Caco-2 (cell line): Measurements from ENCODE around the gene TMEM259. TPM values are rescaled to one million over a fixed set of nuclear protein-coding genes. Genes with fewer than 3 reads are reported as not detected.

ENCODE experiments used
- BruUV-seq: library from RNA; stranded (reverse); fragments of 400-500 nt; replicated peaks from 2 replicates; lab custom pipeline; 2021; lab: Mats Ljungman, UMichigan
- CTCF ChIA-PET: fragments of 300-600 bp; sonication (Branson Sonifier 250); formaldehyde crosslinking; loops from one replicate; lab custom pipeline; 2022; ENCODE audit warnings: antibody characterized with exemption; lab: Charles Lee
- POLR2A ChIA-PET: fragments of 300-600 bp; sonication (Branson Sonifier 250); formaldehyde crosslinking; loops from one replicate; lab custom pipeline; 2022; ENCODE audit warnings: antibody characterized with exemption; lab: Charles Lee
- DNase-seq, 2 experiments: peaks; one replicate each; pipeline versions ENCODE4 v3.0.0 to v3.0.0-alpha.2; 2020 to 2022
- H3K27me3 ChIP-seq: replicated peaks from 2 replicates; pipeline ENCODE4 v1.6.0; 2011; ENCODE audit warnings: low read length; ENCODE audit not compliant: control insufficient read depth, insufficient read depth
- H3K36me3 ChIP-seq: 2 replicates; pipeline ENCODE4 v1.5.1; 2011; ENCODE audit warnings: low read length; ENCODE audit not compliant: control insufficient read depth, insufficient read depth
- H3K4me1 ChIP-seq: fragments of 250-450 bp; sonication (Bioruptor Pico); 2 replicates; pipeline ENCODE4 v1.5.1; 2020; ENCODE audit warnings: mild to moderate bottlenecking
- H3K4me3 ChIP-seq: 2 replicates; pipeline ENCODE4 v1.5.1; 2011; ENCODE audit warnings: low read depth, mild to moderate bottlenecking, control low read depth, low read length
- H3K9me3 ChIP-seq: fragments of 250-450 bp; sonication (Bioruptor Pico); 2 replicates; pipeline ENCODE4 v1.5.1; 2020; ENCODE audit warnings: mild to moderate bottlenecking, moderate library complexity
- H3K27ac Mint-ChIP-seq: one replicate; pipeline ENCODE4 v1.8.0; 2022; ENCODE audit warnings: mixed read lengths; ENCODE audit not compliant: unreplicated experiment
- H3K27me3 Mint-ChIP-seq: one replicate; pipeline ENCODE4 v1.8.0; 2022; ENCODE audit warnings: mixed read lengths; ENCODE audit not compliant: insufficient read depth, unreplicated experiment
- H3K36me3 Mint-ChIP-seq: one replicate; pipeline ENCODE4 v1.8.0; 2022; ENCODE audit warnings: mild to moderate bottlenecking, mixed read lengths; ENCODE audit not compliant: insufficient read depth, unreplicated experiment
- H3K4me1 Mint-ChIP-seq: one replicate; pipeline ENCODE4 v1.8.0; 2022; ENCODE audit warnings: low read depth, mixed read lengths; ENCODE audit not compliant: unreplicated experiment
- H3K4me3 Mint-ChIP-seq: one replicate; pipeline ENCODE4 v1.8.0; 2022; ENCODE audit warnings: mild to moderate bottlenecking, moderate library complexity, mixed read lengths; ENCODE audit not compliant: unreplicated experiment
- H3K9me3 Mint-ChIP-seq: one replicate; pipeline ENCODE4 v1.8.0; 2022; ENCODE audit warnings: mixed read lengths; ENCODE audit not compliant: unreplicated experiment
- CTCF ChIP-seq, 2 experiments: fragments of 200-600 bp in 1 of 2; IDR thresholded peaks; 1 replicate in 1 of 2; 2 replicates in 1 of 2; pipeline versions ENCODE4 v1.5.1 to v1.8.0; 2011 to 2022; ENCODE audit warnings: antibody characterized with exemption in 1 of 2, control low read depth in 1 of 2, inconsistent platforms in 1 of 2, low read depth in 1 of 2, low read length in 1 of 2, mild to moderate bottlenecking in 1 of 2, moderate library complexity in 1 of 2; ENCODE audit not compliant: insufficient read depth in 1 of 2, severe bottlenecking in 1 of 2, unreplicated experiment in 1 of 2
- intact Hi-C: fragments of 100-400 bp; cut with micrococcal nuclease; formaldehyde crosslinking; loops from one replicate; pipeline ENCODE4 v1.10.0; 2022; ENCODE audit not compliant: unreplicated experiment
- total RNA-seq: library from RNA; stranded (reverse); gene quantifications from 2 replicates; pipeline ENCODE4 v1.2.3, GENCODE V29; 2022

Gene TMEM259
- total RNA-seq, 1 experiment from 2014 or later: 148 TPM

- Mint-ChIP-seq H3K27ac (no peak overlapping the region), H3K27me3 (peaks cover 15% of the 10 kb centered on the region), H3K4me1 (no peaks in the 10 kb centered on the region), H3K9me3 (no peaks in the 10 kb centered on the region), H3K4me3 (peak overlapping the region; percentile 69), H3K36me3 (peaks cover 43% of the 10 kb centered on the region)
- no TSS peak for BruUV-seq
- peak in 1 of 2 experiments; percentile 79 for DNase-seq
- POLR2A ChIA-PET: no interaction called here
- Histone ChIP-seq H3K9me3 (no peaks in the 10 kb centered on the region), H3K4me3 (no peak overlapping the region), H3K27me3 (peaks cover 2% of the 10 kb centered on the region; the same call in 1 of the 2 replicates), H3K36me3 (no peaks in the 10 kb centered on the region), H3K4me1 (peaks cover 10% of the 10 kb centered on the region)
- CTCF ChIA-PET: interaction anchor here (0.6 to 1.1 kb wide), 7 partner anchors 8 to 88 kb away, joined by 3 to 8 read pairs (median 3); partner anchors contain the start of gene RNU6-2
- peak; percentile 85 to 93 for TF ChIP-seq CTCF (IDR thresholded peaks at IDR 0.05; ENCODE audit: insufficient read depth in 1 of 2, low read depth in 1 of 2, low read length in 1 of 2, severe bottlenecking in 1 of 2, unreplicated experiment in 1 of 2)
- intact Hi-C loops: loop anchor here (2.0 kb wide), 1 partner anchor 145 kb away; no protein-coding TSS in a partner anchor
Measured at GRCh38 chr19:1001538-1002166, 19.3 kb downstream of the TMEM259 start.

GRCh38 chr19:1000591-1001537 lies 20.1 kb downstream of the TMEM259 start:
- H3K4me1 Mint-ChIP-seq: no peaks in the 10 kb centered on the region
- peaks cover 47% of the 10 kb centered on the region for H3K36me3 Mint-ChIP-seq
- no peak for DNase-seq
- intact Hi-C loops: loop anchor here (2.0 kb wide), 1 partner anchor 144 kb away; no protein-coding TSS in a partner anchor
- H3K27me3 Mint-ChIP-seq: peaks cover 15% of the 10 kb centered on the region
- no peak for TF ChIP-seq CTCF (IDR thresholded peaks at IDR 0.05; ENCODE audit: insufficient read depth in 1 of 2, low read depth in 1 of 2, low read length in 1 of 2, severe bottlenecking in 1 of 2, unreplicated experiment in 1 of 2)
- BruUV-seq: no TSS peak
- Histone ChIP-seq H3K4me1 (peaks cover 18% of the 10 kb centered on the region), H3K36me3 (no peaks in the 10 kb centered on the region), H3K4me3 (peak overlapping the region; percentile 30), H3K9me3 (no peaks in the 10 kb centered on the region), H3K27me3 (peaks cover 2% of the 10 kb centered on the region; the same call in 1 of the 2 replicates)
- ChIA-PET CTCF (interaction anchor here (0.6 to 1.1 kb wide), 8 partner anchors 9 to 87 kb away, joined by 3 to 8 read pairs (median 3); partner anchors contain the start of gene RNU6-2), POLR2A (interaction anchor here (0.6 kb wide), 1 partner anchor 434 kb away, joined by 3 read pairs; no protein-coding TSS in a partner anchor)
- peak overlapping the region; percentile 69 for H3K4me3 Mint-ChIP-seq
- H3K27ac Mint-ChIP-seq: no peak overlapping the region
- H3K9me3 Mint-ChIP-seq: no peaks in the 10 kb centered on the region

- intact Hi-C loops: loop anchor here (2.0 kb wide), 1 partner anchor 143 kb away; no protein-coding TSS in a partner anchor
- Histone ChIP-seq H3K27me3 (peaks cover 2% of the 10 kb centered on the region; the same call in 1 of the 2 replicates), H3K9me3 (no peaks in the 10 kb centered on the region), H3K4me1 (peaks cover 23% of the 10 kb centered on the region), H3K4me3 (peak within 1 kb of the TSS; percentile 30), H3K36me3 (peaks cover under 1% of the 10 kb centered on the region; the same call in 1 of the 2 replicates)
- CTCF ChIA-PET: interaction anchor here (0.6 kb wide), 1 partner anchor 77 kb away, joined by 5 read pairs; no protein-coding TSS in a partner anchor
- TF ChIP-seq CTCF (IDR thresholded peaks at IDR 0.05; ENCODE audit: insufficient read depth in 1 of 2, low read depth in 1 of 2, low read length in 1 of 2, severe bottlenecking in 1 of 2, unreplicated experiment in 1 of 2): peak; percentile 47 to 70
- POLR2A ChIA-PET: no interaction called here
- H3K36me3 Mint-ChIP-seq: peaks cover 46% of the 10 kb centered on the region
- peak; percentile 73 to 75 for DNase-seq
- H3K4me1 Mint-ChIP-seq: no peaks in the 10 kb centered on the region
- BruUV-seq: no TSS peak
- peaks cover 15% of the 10 kb centered on the region for H3K27me3 Mint-ChIP-seq
- H3K27ac Mint-ChIP-seq: no peak within 1 kb of the TSS
- no peaks in the 10 kb centered on the region for H3K9me3 Mint-ChIP-seq
- H3K4me3 Mint-ChIP-seq: peak within 1 kb of the TSS; percentile 69
Measured at GRCh38 chr19:1000095-1000494, 20.8 kb downstream of the TMEM259 start, which contains the start of gene GRIN3B. GRIN3B (plus strand) TSS chr19:1000419; CDS start chr19:1000438, 19 bp downstream.
